Activated naive CD4-positive, alpha-beta T cell treated with anti-CD3 and anti-CD28 coated beads, Interleukin-2, amount 10 ng/mL, durations not matched to agents 7 days and 5 days (primary cell): ENCODE data around the gene SLC35B1.
"Not testable (repeated sequence)": the region's sequence is repeated elsewhere in the genome, so short reads cannot be mapped to it uniquely, and the experiment has no call there.

Experiments used
- CTCF ChIA-PET: fragments of 350-600 bp; sonication (Branson Sonifier 250); formaldehyde crosslinking; loops from one replicate; lab custom pipeline; 2021; ENCODE audit warnings: antibody characterized with exemption; lab: Charles Lee
- DNase-seq: peaks from one replicate; pipeline ENCODE4 v3.0.0-alpha.2; 2020
- H3K27ac Mint-ChIP-seq: one replicate; pipeline ENCODE4 v1.8.0; 2021; ENCODE audit warnings: mild to moderate bottlenecking, moderate library complexity, mixed read lengths
- H3K27me3 Mint-ChIP-seq: one replicate; pipeline ENCODE4 v1.8.0; 2021; ENCODE audit warnings: mild to moderate bottlenecking, mixed read lengths
- H3K36me3 Mint-ChIP-seq: one replicate; pipeline ENCODE4 v1.8.0; 2021; ENCODE audit warnings: mixed read lengths
- H3K4me1 Mint-ChIP-seq: one replicate; pipeline ENCODE4 v1.8.0; 2021; ENCODE audit warnings: mixed read lengths
- H3K4me3 Mint-ChIP-seq: one replicate; pipeline ENCODE4 v1.8.0; 2021; ENCODE audit warnings: mild to moderate bottlenecking, moderate library complexity, mixed read lengths
- H3K9me3 Mint-ChIP-seq: one replicate; pipeline ENCODE4 v1.8.0; 2021; ENCODE audit warnings: mixed read lengths

The SLC35B1 gene

DNA sequence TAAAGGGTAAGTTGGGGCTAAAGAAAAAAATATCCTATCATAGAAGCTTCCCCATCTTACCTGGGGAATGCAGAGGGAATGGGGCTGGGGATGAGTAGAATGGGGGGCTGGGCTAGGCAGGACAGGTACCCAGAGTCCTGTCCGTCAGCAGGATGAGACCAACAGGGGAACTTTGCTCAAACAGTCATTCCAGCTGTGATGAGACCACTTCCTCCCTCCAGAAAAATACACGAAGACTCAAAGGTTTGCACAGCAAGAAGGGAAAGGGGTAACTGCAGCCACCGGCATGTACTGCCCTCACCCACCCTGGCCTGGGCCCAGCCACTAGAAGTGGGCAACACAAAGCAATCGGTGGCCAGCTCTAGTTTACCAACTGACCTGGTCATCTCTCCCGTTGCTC is 20.7 kb upstream of the SLC35B1 start:
- Mint-ChIP-seq H3K27me3 (no peaks in the 10 kb centered on the region), H3K9me3 (peaks cover 3% of the 10 kb centered on the region), H3K4me3 (no peak overlapping the region), H3K4me1 (peaks cover 36% of the 10 kb centered on the region), H3K27ac (no peak overlapping the region), H3K36me3 (peaks cover 72% of the 10 kb centered on the region)
- CTCF ChIA-PET = interaction anchor here (0.7 to 1.1 kb wide), 2 partner anchors 18 to 25 kb away, joined by 3 to 4 read pairs; no protein-coding TSS in a partner anchor
- DNase-seq = no peak

DNA sequence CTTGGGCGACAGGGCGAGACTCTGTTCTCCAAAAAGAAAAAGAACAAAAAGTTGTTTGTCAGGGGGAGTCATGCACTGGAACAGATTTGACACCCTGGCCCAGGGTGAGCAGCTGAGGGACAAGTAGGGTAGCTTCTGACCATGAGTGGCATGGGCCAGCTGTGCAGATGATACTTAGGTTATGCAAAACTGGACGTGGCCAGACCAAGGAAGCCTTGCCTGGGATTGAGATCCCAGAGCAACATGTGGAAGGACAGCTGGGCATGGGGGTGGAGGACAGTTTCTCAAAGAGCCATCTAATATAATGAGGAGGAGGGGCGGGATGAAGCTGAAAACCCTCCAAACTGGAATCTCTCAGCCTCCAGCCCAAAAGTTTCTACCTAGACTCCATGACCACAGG is 19.6 kb upstream of the SLC35B1 start:
- Mint-ChIP-seq H3K4me3 (no peak overlapping the region), H3K4me1 (peaks cover 31% of the 10 kb centered on the region), H3K9me3 (peaks cover 3% of the 10 kb centered on the region), H3K27ac (no peak overlapping the region), H3K27me3 (no peaks in the 10 kb centered on the region), H3K36me3 (peaks cover 68% of the 10 kb centered on the region)
- CTCF ChIA-PET = no interaction called here
- DNase-seq = no peak

DNA sequence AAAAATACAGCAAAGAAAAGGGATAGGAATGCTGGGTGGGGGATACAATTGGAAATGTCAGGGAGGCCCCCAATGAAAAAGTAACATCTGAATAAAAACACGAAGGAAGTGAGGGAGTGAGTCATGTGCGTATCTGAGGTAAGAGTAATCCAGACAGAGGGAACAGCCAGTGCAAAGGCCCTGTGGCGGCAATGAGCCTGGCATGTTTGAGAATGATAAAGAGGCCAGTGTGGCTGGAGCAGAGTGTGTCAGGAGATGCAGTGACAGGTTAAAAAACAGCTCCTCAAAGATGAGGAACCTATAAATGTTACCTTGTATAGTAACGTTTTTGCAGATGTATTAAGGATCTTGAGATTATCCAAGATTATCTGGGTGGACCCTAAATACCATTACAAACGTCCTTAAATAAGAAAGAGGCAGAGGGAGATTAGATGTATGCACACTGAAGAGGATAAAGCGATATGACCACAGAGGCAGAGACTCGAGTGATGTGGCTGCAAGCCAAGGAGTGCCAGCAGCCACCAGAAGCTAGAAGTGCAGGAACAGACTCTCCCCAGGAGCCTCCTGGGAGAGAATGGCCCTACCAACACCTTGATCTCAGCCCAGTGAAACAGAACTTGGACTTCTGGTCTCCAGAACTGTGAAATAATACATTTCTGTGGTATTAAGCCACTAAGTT is 17.8 kb upstream of the SLC35B1 start:
- CTCF ChIA-PET = no interaction called here
- H3K4me1 Mint-ChIP-seq = peaks cover 23% of the 10 kb centered on the region
- H3K27me3 Mint-ChIP-seq = no peaks in the 10 kb centered on the region
- H3K36me3 Mint-ChIP-seq = peaks cover 63% of the 10 kb centered on the region
- H3K27ac Mint-ChIP-seq = no peak overlapping the region
- peaks cover 3% of the 10 kb centered on the region for H3K9me3 Mint-ChIP-seq
- H3K4me3 Mint-ChIP-seq = no peak overlapping the region
- DNase-seq = no peak

DNA sequence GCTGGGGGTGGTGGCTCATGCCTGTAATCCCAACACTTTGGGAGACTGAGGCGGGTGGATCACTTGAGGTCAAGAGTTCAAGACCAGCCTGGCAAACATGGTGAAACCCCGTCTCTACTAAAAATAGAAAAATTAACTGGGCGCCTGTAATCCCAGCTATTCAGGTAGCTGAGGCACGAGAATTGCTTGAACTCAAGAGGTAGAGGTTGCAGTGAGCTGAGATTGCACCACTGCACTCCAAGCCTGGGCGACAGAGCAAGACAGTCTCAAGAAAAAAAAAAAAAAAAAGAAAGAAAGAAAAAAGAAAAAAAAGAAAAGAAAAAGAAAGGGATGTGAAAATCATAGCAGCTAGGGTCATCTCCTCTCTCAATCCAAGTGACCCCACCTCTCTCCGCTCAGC is 16.8 kb upstream of the SLC35B1 start:
- H3K4me3 Mint-ChIP-seq, CTCF ChIA-PET, H3K27me3 Mint-ChIP-seq, H3K27ac Mint-ChIP-seq, DNase-seq, H3K9me3 Mint-ChIP-seq: not testable (repeated sequence)
- peaks cover 17% of the 10 kb centered on the region for H3K4me1 Mint-ChIP-seq
- H3K36me3 Mint-ChIP-seq = peaks cover 64% of the 10 kb centered on the region

DNA sequence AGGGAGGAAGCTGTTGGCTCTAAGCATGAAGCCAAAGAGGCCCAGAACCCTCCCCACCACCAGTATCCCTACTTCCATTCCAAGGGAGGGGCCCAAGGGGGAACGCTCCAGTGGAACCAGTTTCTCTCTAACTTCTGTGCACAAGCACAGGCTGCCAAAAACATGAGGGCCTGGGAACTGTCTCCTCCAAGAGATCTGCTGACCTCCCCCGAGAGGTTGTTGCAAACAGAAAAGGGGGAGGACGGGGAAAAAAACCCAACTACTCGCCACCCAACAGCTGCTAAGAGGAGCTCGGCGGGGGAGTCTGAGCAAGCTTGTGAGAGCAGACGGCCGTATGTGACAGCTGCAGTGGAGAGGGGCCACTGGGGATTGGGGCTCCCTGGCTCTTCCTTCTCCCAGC is 15.7 kb upstream of the SLC35B1 start:
- Mint-ChIP-seq H3K4me3 (no peak overlapping the region), H3K27ac (no peak overlapping the region), H3K9me3 (peaks cover 3% of the 10 kb centered on the region), H3K27me3 (no peaks in the 10 kb centered on the region), H3K4me1 (peaks cover 9% of the 10 kb centered on the region), H3K36me3 (peaks cover 63% of the 10 kb centered on the region)
- CTCF ChIA-PET = interaction anchor here (1.0 to 1.8 kb wide), 3 partner anchors 15 to 66 kb away, joined by 3 to 7 read pairs (median 3); no protein-coding TSS in a partner anchor
- no peak for DNase-seq

DNA sequence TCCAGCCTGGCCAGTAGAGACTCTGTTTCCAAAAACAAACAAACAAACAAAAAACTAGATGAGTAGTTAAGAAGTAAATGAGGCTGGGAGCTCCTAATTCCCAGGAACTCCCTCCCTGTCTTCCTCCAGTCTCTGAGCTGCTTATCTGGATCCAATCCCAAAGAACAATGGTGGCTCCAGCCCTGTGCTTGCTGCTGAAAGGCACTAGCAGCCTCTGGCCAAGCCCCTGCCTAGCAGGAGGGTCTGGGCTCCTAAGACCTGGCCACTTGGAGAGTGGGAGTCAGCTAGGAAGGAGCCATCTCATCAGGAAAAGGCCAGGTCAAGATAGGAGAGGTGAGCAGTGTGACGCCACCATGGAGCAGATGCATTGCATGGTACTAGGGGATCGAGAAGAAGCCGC is 14.3 kb upstream of the SLC35B1 start:
- CTCF ChIA-PET = interaction anchor here (1.1 to 1.8 kb wide), 3 partner anchors 14 to 57 kb away, joined by 3 to 7 read pairs (median 3); no protein-coding TSS in a partner anchor
- Mint-ChIP-seq H3K27me3 (no peaks in the 10 kb centered on the region), H3K9me3 (peaks cover 3% of the 10 kb centered on the region), H3K36me3 (peaks cover 66% of the 10 kb centered on the region), H3K4me3 (no peak overlapping the region), H3K27ac (no peak overlapping the region), H3K4me1 (peaks cover 12% of the 10 kb centered on the region)
- DNase-seq = no peak

DNA sequence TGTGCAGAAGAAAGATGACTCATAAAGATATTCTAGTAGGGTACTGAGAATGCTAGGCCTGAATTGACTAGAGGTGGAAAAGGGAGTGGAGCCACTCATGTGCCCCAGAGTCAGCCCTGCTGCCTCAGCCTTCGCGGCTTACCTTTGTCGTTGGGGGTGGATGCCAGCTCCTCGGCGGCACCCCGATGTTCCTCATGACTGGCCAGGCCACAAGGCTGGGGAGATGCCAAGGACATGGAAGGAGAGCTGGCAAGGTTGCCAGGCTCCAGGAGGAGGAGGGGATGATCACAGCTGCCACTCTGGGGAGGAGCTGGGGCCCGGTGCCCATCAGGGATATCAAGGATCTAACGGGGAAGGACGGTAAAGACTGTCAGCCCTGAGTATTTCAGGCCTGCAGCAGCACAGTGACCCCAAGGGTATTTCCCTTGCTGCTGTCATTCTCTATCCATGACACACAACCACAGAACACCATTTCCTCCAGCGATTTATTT is 9.7 kb upstream of the SLC35B1 start:
- Mint-ChIP-seq H3K9me3 (no peaks in the 10 kb centered on the region), H3K27me3 (no peaks in the 10 kb centered on the region), H3K36me3 (peaks cover 69% of the 10 kb centered on the region), H3K4me3 (no peak overlapping the region), H3K27ac (peak overlapping the region; percentile 24), H3K4me1 (peaks cover 33% of the 10 kb centered on the region)
- DNase-seq = no peak
- CTCF ChIA-PET = interaction anchor here (0.6 to 25.7 kb wide), 4 partner anchors 8 to 160 kb away, joined by 4 to 377 read pairs (median 4); partner anchors contain the start of gene NXPH3

DNA sequence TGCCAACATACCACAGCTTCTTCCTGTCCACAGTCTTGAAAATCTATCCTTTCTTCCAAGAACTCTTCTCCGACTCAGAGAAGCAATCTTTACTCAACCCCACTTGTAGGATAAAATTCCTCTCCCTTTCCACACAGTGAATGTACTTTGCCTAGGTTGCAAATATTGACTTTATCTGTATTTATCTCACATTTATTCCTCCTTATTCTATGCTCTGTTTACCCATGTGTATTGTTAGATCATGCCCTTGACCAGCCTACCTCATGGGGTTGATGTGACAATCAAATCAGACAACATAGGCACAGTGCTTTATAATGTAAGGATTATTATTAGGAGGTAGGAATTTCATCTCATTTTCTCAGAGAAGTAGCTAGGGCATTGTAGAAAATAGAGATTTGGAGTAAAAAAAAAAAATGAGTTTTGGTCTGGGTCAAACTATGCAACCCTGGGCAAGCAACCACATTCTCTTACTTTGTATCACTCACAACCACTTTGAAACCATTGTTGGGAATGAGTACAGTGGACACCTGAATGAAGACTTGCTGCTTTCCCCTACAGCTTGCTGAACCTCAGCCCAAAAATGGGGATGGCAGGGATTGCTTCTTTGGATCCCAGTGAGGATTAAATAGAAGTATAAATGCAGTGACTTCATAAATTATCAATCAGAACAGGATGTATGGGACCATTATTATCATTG is 9.1 kb upstream of the SLC35B1 start:
- H3K27me3 Mint-ChIP-seq = no peaks in the 10 kb centered on the region
- peaks cover 33% of the 10 kb centered on the region for H3K4me1 Mint-ChIP-seq
- DNase-seq = no peak
- no peaks in the 10 kb centered on the region for H3K9me3 Mint-ChIP-seq
- CTCF ChIA-PET = interaction anchor here (0.6 to 25.7 kb wide), 4 partner anchors 18 to 159 kb away, joined by 3 to 377 read pairs (median 4); partner anchors contain the start of gene NXPH3
- no peak overlapping the region for H3K4me3 Mint-ChIP-seq
- peak overlapping the region; percentile 3 for H3K27ac Mint-ChIP-seq
- H3K36me3 Mint-ChIP-seq = peaks cover 73% of the 10 kb centered on the region

DNA sequence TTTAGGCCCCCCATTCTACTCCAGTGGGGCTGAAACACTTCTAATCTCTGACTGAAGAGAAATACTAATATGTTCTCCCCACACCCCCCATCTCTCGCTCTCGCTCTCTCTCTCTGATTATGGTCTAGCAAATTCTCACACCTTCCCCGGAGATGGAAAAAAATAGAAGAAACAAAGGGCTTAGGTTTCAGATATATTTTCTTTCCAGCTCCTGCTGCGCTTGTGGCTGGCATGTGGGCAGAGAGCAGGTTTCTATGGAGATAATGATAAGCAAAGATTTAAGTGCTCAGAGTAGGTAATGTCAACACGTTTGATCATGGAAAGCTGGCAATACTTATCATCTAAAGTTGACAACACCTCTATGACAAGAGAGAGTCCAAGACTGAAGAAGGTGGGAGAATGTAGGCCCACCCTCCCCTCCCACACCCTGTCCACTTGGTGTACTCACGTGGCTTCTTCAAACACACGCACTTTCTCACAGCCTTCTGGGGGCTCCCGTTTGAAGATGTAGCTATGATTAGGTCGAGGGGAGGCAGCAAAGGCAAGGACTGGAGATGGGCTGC is 8.0 kb upstream of the SLC35B1 start:
- Mint-ChIP-seq H3K4me3 (no peak overlapping the region), H3K27me3 (no peaks in the 10 kb centered on the region), H3K36me3 (peaks cover 76% of the 10 kb centered on the region), H3K9me3 (no peaks in the 10 kb centered on the region), H3K4me1 (peaks cover 33% of the 10 kb centered on the region), H3K27ac (peak overlapping the region; percentile 76)
- no peak for DNase-seq
- CTCF ChIA-PET = interaction anchor here (0.8 to 25.7 kb wide), 10 partner anchors 13 to 146 kb away, joined by 3 to 377 read pairs (median 3); partner anchors contain the start of gene NXPH3

DNA sequence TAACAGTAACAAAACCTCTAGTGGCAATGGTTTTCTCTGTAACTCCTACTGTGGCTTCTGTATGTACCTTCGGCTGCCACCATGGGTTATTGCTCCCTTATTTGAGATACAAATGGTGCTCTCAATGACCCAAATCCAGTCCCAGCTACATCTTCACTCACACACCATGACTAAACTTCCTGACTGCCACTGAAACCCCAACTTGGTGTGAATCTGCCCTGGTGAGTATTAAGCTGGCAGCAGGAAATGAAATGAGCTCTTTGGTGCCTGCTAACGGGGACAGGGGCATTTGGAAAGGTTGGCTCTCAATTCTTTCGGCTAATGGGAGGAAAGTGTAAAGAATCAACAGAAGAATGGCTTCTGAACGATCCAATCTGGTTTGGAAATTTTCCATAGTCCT is 7.5 kb upstream of the SLC35B1 start:
- H3K27ac Mint-ChIP-seq = peak overlapping the region; percentile 76
- H3K27me3 Mint-ChIP-seq = no peaks in the 10 kb centered on the region
- H3K4me1 Mint-ChIP-seq = peaks cover 33% of the 10 kb centered on the region
- CTCF ChIA-PET = interaction anchor here (0.8 to 25.7 kb wide), 11 partner anchors 12 to 282 kb away, joined by 3 to 377 read pairs (median 3); partner anchors contain the start of gene NXPH3
- H3K4me3 Mint-ChIP-seq = no peak overlapping the region
- H3K36me3 Mint-ChIP-seq = peaks cover 77% of the 10 kb centered on the region
- H3K9me3 Mint-ChIP-seq = no peaks in the 10 kb centered on the region
- DNase-seq = no peak

DNA sequence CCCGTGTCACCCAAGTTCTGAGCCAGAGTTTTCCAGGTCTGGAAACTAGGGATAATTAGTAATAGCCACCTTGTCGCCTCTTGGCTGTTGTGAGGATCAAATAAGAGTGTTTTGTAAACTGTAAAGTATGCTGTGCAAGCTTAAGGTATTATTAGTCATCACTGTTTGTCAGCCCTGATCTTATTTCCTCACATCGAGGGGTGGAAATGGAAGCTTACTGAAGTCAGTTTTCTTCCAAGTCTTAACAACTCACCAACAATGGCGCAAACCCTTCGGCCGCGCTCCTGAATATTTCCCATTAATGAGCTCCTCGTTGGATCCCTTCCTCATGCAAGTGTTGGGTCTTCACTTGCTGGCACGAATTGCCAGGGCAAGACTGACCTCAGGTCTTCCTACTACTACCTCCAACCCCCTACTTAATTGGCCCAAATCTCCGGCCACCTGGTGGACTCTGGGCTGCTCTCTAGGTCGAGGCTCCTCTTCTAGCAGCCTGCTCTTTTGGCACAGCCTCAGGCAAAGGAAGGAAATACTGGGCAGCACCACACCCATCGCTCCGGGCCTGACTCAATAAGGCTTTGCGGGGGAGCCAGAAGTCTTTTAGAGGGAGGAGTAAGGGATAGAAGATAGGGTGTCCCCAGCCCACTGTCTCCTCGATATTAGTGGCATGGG is 885 bp upstream of the SLC35B1 start:
- DNase-seq = no peak
- Mint-ChIP-seq H3K27ac (peak overlapping the region; percentile 95), H3K36me3 (peaks cover 47% of the 10 kb centered on the region), H3K4me1 (peaks cover 49% of the 10 kb centered on the region), H3K9me3 (no peaks in the 10 kb centered on the region), H3K4me3 (peak overlapping the region; percentile 94), H3K27me3 (no peaks in the 10 kb centered on the region)
- CTCF ChIA-PET = interaction anchor here (0.7 to 25.7 kb wide), 24 partner anchors 8 to 290 kb away, joined by 3 to 377 read pairs (median 4); partner anchors contain the start of genes FAM117A, KAT7 and NXPH3

DNA sequence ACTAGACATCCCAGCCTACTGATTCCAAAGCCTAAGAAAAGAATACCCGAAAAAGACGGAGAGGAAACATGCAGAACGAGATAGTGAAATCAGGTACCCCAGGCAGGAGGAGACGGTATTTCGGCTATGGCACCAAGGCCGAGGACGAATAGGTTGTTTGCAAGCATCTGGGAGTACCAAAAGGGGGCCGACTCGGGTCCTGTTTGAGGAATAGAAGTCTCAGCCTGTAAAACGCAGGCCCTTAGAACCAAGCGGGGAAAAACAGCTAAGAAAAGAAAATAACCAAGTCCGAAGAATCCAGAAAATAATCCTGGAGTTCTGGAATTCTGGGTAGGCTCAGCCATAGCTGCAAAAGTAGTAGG is 537 bp downstream of the SLC35B1 start:
- Mint-ChIP-seq H3K4me1 (peaks cover 51% of the 10 kb centered on the region), H3K9me3 (no peaks in the 10 kb centered on the region), H3K36me3 (peaks cover 54% of the 10 kb centered on the region), H3K27me3 (no peaks in the 10 kb centered on the region), H3K27ac (peak overlapping the region; percentile 95), H3K4me3 (peak overlapping the region; percentile 94)
- peak; percentile 61 for DNase-seq
- CTCF ChIA-PET = interaction anchor here (0.6 to 25.7 kb wide), 16 partner anchors 11 to 307 kb away, joined by 3 to 377 read pairs (median 4); partner anchors contain the start of genes FAM117A, KAT7 and NXPH3

DNA sequence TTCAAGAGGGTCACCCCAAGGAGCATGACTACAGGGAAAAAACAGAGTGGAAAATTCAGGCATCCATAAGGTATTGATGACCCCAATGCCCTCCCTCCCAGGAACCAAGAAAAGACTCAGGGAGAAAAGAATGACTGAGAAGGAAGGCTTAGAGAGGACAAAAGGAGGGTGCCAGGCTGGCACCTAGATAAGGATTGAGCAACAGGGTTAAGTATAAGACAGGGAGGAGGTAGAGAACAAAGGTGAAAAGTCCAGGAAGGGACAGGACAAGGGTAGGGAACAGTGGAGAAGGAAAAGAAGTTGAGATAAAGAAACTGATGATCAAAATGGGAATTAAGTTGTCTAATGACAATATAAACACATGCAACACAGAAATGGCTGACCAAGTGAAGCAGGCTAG is 2.5 kb downstream of the SLC35B1 start:
- CTCF ChIA-PET = interaction anchor here (0.6 to 25.7 kb wide), 5 partner anchors 9 to 148 kb away, joined by 3 to 377 read pairs (median 4); partner anchors contain the start of gene NXPH3
- Mint-ChIP-seq H3K9me3 (no peaks in the 10 kb centered on the region), H3K4me1 (peaks cover 53% of the 10 kb centered on the region), H3K27me3 (no peaks in the 10 kb centered on the region), H3K27ac (no peak overlapping the region), H3K36me3 (peaks cover 49% of the 10 kb centered on the region), H3K4me3 (peak overlapping the region; percentile 55)
- DNase-seq = no peak
